Heart left ventricle (tissue), 16 donors: ENCODE results near the gene THSD4. TPM values are rescaled to one million over a fixed set of nuclear protein-coding genes. Genes with fewer than 3 reads are reported as not detected.

ENCODE experiments used
- ATAC-seq, 4 donors: fragments of 200-7000 bp; cut with Tn5 transposase; one replicate each; pipeline ENCODE4 v1.9.1; 2020 to 2022; ENCODE audit warnings: moderate library complexity in 4 of 4, mild to moderate bottlenecking in 3 of 4, moderate number of reproducible peaks in 1 of 4
- DNase-seq, 5 donors: peaks; one replicate each; pipeline ENCODE4 v3.0.0-alpha.2; 2020
- H3K27ac ChIP-seq, 12 donors: fragments of 200-600 bp; sonication (generic) in 4 of 12; one replicate each; pipeline versions ENCODE4 v1.5.0 to v1.8.0; 2016 to 2022; ENCODE audit warnings: mild to moderate bottlenecking in 2 of 12
- H3K27me3 ChIP-seq, 9 donors: fragments of 200-600 bp; sonication (generic) in 2 of 9; one replicate each; pipeline versions ENCODE4 v1.5.1 to v1.8.0; 2016 to 2022; ENCODE audit warnings: mild to moderate bottlenecking in 3 of 9
- H3K36me3 ChIP-seq, 9 donors: fragments of 200-600 bp; sonication (generic) in 2 of 9; one replicate each; pipeline versions ENCODE4 v1.5.0 to v1.8.0; 2018 to 2022; ENCODE audit warnings: mild to moderate bottlenecking in 2 of 9
- H3K4me1 ChIP-seq, 12 donors: fragments of 200-600 bp; sonication (generic) in 4 of 12; one replicate each; pipeline versions ENCODE4 v1.5.0 to v1.8.0; 2016 to 2022; ENCODE audit warnings: mild to moderate bottlenecking in 3 of 12
- H3K4me3 ChIP-seq, 12 donors: fragments of 200-600 bp; sonication (generic) in 4 of 12; one replicate each; pipeline versions ENCODE4 v1.5.0 to v1.8.0; 2017 to 2022; ENCODE audit warnings: mild to moderate bottlenecking in 9 of 12, moderate library complexity in 4 of 12
- H3K9me3 ChIP-seq, 12 donors: fragments of 200-600 bp; sonication (generic) in 4 of 12; one replicate each; pipeline versions ENCODE4 v1.5.0 to v1.8.0; 2016 to 2022; ENCODE audit warnings: mild to moderate bottlenecking in 1 of 12
- CTCF ChIP-seq, 12 donors: fragments of 200-600 bp; sonication (generic) in 4 of 12; IDR thresholded peaks; one replicate each; pipeline versions ENCODE4 v1.5.0 to v1.8.0; 2018 to 2022; ENCODE audit warnings: antibody characterized with exemption in 12 of 12, mild to moderate bottlenecking in 5 of 12
- POLR2A ChIP-seq, 2 donors: fragments of 450-650 bp; IDR thresholded peaks; one replicate each; pipeline ENCODE4 v1.6.1; 2017; ENCODE audit warnings: antibody characterized with exemption in 2 of 2, mild to moderate bottlenecking in 2 of 2, moderate library complexity in 2 of 2
- WGBS, 4 donors: extraction: QIAGEN DNeasy Blood & Tissue Kit in 2 of 4; methylation state at CpG; one replicate each; pipeline versions ENCODE4 v1.1.5 to v1.1.7; 2013 to 2018; 5-methylcytosine and 5-hydroxymethylcytosine counted together
- intact Hi-C, 10 donors: fragments of 100-400 bp; cut with DNase I; formaldehyde crosslinking; loops; one replicate each; pipeline versions ENCODE4 v1.11.1 to v1.14.2; 2022
- polyA plus RNA-seq, 2 donors: library from polyadenylated mRNA; stranded (reverse); fragments of 200-250 nt; gene quantifications; one replicate each; pipeline ENCODE4 v1.2.3, GENCODE V29; 2013
- total RNA-seq, 9 donors: library from RNA; depleted of rRNA in 2 of 9; stranded (reverse); fragments of >200 nt in 2 of 9; fragmentation: NEBNext Ultra II Directional in 3 of 9; extraction: Animal tissue kit (Norgen Biotek cat#: 25700) in 3 of 9; gene quantifications; one replicate each; pipeline versions ENCODE4 v1.1.0 to v1.2.4, GENCODE V29; 2016 to 2023
- donor health status: ischemic (EF 13 %, LVEDD 7.1; RV severe dilation, severe dysfunction).
- donor health status: healthy with polysubstance abuse.
- donor health status: DM: no; HTN: yes; CAD: no.
- donor health status: DM: no; HTN: no; CAD: no.
- donor health status: ischemic (EF 25% LVEDD 6.9; RV normal size, moderate dysfunction).
- donor health status: ischemic (EF 25% LVEDD 5.7; RV mildly dilated, moderate dysfunction).
- donor health status: healthy.
- donor health status: DM: yes; HTN: yes; CAD: no.
- donor health status: ischemic (EF 35%, LVEDD 5.7; RV mildly dilated, moderate dysfunction).
- donor health status: nonischemic (EF 11% LVEDD 7.7; RV severe dilation, severe dysfunction).
- donor health status: DM: yes; HTN: yes; CAD: no.
- donor health status: PGD.
- donor health status: ischemic (EF 29% LVEDD 5.4; RV normal size, mild dysfunction).
- donor health status: nonischemic (EF 23%, LVEDD 6.1; RV moderate dilation, normal function).

Gene THSD4
- total and polyA plus RNA-seq, 11 donors: 32.6 to 206 (median 93.2) TPM

- ATAC-seq (no peak), DNase-seq (no peak)
- H3K4me1 ChIP-seq: no peaks in the 10 kb centered on the region
- peaks cover 0 to 27% (median 21%) of the 10 kb centered on the region in 12 donors for H3K9me3 ChIP-seq
- TF ChIP-seq CTCF (IDR thresholded peaks at IDR 0.05) (no peak), POLR2A (IDR thresholded peaks at IDR 0.05) (no peak)
- WGBS, 4 donors: 91 to 95% (median 93%) methylated on average over 5 of the region's 5 CpGs
- peaks cover 0 to 82% (median 59%) of the 10 kb centered on the region in 9 donors for H3K36me3 ChIP-seq
- no peak overlapping the region for H3K27ac ChIP-seq
- H3K27me3 ChIP-seq: no peaks in the 10 kb centered on the region
- intact Hi-C loops: no loop called here
- no peak overlapping the region for H3K4me3 ChIP-seq
Observed at GRCh38 chr15:71826196-71826595, 710.9 kb downstream of the THSD4 start.

GRCh38 chr15:71830981-71831380, 715.7 kb downstream of the THSD4 start:
- H3K4me1 ChIP-seq: no peaks in the 10 kb centered on the region
- no peaks in the 10 kb centered on the region for H3K27me3 ChIP-seq
- intact Hi-C loops: no loop called here
- no peak overlapping the region for H3K27ac ChIP-seq
- TF ChIP-seq CTCF (IDR thresholded peaks at IDR 0.05) (no peak), POLR2A (IDR thresholded peaks at IDR 0.05) (no peak)
- DNase-seq (no peak), ATAC-seq (peak in 3 of 4 donors; percentile 41 to 60 (median 58))
- no peak overlapping the region for H3K4me3 ChIP-seq
- no peaks in the 10 kb centered on the region for H3K9me3 ChIP-seq
- WGBS, 4 donors: 43 to 85% (median 58%) methylated on average over 2 of the region's 2 CpGs
- peaks cover 0 to 58% (median 39%) of the 10 kb centered on the region in 9 donors for H3K36me3 ChIP-seq

Other genes with a start within 250 kb of the THSD4 start
- gene THAP10, start 223.0 kb upstream of the THSD4 start, total RNA-seq: 1 to 10 TPM; 2.8 to 5.9 (median 5.1) TPM
- 1 to 10 TPM; 1.7 to 5.5 TPM for gene THAP10, start 223.0 kb upstream of the THSD4 start, polyA plus RNA-seq
- gene LRRC49, start 222.6 kb upstream of the THSD4 start, total RNA-seq: 100 to 1,000 TPM in 2 of 9 donors, 10 to 100 TPM in 7; 22.4 to 123 (median 60.3) TPM
- gene LRRC49, start 222.6 kb upstream of the THSD4 start, polyA plus RNA-seq: 100 to 1,000 TPM in 1 of 2 donors, 10 to 100 TPM in 1; 13.3 to 115 TPM